Lower leg skin (tissue), 3 donors: ENCODE results near the gene ST6GAL1.

Experiments
- POLR2A ChIP-seq, 2 donors: fragments of 450-650 bp; IDR thresholded peaks; one replicate each; pipeline ENCODE4 v1.6.1; 2016 to 2017; ENCODE audit warnings: antibody characterized with exemption in 2 of 2, mild to moderate bottlenecking in 1 of 2, moderate library complexity in 1 of 2
- TF ChIP-seq, protein P1 (sequence below), 3 donors: fragments of 450-650 bp; IDR thresholded peaks; one replicate each; pipeline ENCODE4 v1.5.1; 2016; ENCODE audit warnings: antibody characterized with exemption in 3 of 3, mild to moderate bottlenecking in 3 of 3, moderate library complexity in 2 of 3

DNA sequence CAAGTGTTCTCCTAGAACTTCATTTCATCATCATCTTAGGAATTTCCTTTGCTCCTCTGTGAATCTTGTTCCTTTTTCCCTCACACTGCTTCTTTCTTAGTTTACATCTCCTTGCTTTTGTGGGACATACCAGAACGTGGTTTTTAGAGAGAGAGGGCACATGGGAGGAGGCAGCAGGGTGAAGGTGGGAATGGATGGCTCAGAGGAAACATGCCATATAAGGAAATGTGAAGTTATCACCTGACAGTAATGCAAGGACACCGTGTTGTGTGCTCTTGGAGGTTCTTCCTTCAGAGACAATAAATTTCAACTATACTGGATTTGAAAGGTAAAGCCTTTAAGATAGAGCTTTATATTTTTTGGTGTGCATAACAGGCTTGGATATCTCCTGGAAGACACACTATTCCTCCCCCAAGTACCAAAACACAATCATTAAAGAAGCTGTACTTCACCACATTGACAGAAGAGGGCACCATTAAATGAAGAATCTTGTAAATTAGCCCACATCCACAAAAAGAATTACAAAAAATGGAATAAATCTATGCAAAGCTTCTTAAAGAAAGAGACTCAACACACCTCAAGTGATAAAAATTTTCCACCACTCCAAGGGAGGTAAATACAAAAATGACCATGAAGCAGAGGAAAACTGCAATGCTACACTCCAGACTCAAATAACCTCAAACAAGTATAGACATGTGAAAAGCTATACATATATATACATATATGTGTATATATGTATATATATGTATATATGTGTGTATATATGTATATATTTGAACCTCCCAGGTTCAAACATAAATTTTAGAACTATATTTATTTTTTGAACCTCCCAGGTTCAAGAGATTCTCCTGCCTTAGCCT lies 182.8 kb downstream of the ST6GAL1 start:
- TF ChIP-seq, protein P1, sequence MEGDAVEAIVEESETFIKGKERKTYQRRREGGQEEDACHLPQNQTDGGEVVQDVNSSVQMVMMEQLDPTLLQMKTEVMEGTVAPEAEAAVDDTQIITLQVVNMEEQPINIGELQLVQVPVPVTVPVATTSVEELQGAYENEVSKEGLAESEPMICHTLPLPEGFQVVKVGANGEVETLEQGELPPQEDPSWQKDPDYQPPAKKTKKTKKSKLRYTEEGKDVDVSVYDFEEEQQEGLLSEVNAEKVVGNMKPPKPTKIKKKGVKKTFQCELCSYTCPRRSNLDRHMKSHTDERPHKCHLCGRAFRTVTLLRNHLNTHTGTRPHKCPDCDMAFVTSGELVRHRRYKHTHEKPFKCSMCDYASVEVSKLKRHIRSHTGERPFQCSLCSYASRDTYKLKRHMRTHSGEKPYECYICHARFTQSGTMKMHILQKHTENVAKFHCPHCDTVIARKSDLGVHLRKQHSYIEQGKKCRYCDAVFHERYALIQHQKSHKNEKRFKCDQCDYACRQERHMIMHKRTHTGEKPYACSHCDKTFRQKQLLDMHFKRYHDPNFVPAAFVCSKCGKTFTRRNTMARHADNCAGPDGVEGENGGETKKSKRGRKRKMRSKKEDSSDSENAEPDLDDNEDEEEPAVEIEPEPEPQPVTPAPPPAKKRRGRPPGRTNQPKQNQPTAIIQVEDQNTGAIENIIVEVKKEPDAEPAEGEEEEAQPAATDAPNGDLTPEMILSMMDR (IDR thresholded peaks at IDR 0.05) = no peak
- TF ChIP-seq POLR2A (IDR thresholded peaks at IDR 0.05) = no peak
